ENCODE measurements around the gene NEMP2.

NEMP2 gene

GRCh38 chr2:190524928-190525327 lies 9.6 kb downstream of the NEMP2 start:
- no peak overlapping the region for H3K27ac ChIP-seq (ENCODE audit: low read length)
- H3F3A ChIP-seq (ENCODE audit: insufficient read depth, low read length) = no peaks in the 10 kb centered on the region
- TF ChIP-seq EZH2phosphoT487 (IDR thresholded peaks at IDR 0.05; ENCODE audit: low read length) = no peak
- no peak for TF ChIP-seq EZH2 (optimal IDR thresholded peaks at IDR 0.05; ENCODE audit: low read depth, low read length)
- TF ChIP-seq CTCF (IDR thresholded peaks at IDR 0.05; ENCODE audit: low read length) = no peak
- no peaks in the 10 kb centered on the region for H3K9me2 ChIP-seq (replicated peaks; ENCODE audit: insufficient read depth, low read length)
- no peaks in the 10 kb centered on the region for H3K9me3 ChIP-seq (replicated peaks; ENCODE audit: insufficient read depth, low read length)
- H3K4me3 ChIP-seq (ENCODE audit: low read length) = no peak overlapping the region
- no peak overlapping the region for H3K4me2 ChIP-seq (ENCODE audit: low read depth, low read length)
- H3K27me3 ChIP-seq (replicated peaks; ENCODE audit: insufficient read depth, low read length) = no peaks in the 10 kb centered on the region
- no peak overlapping the region for H2AFZ ChIP-seq (ENCODE audit: low read length)
- H3K9ac ChIP-seq (ENCODE audit: low read length) = no peak overlapping the region
- no peaks in the 10 kb centered on the region for H3K4me1 ChIP-seq (ENCODE audit: low read length)
- H3K36me3 ChIP-seq (replicated peaks; ENCODE audit: insufficient read depth, low read length) = no peaks in the 10 kb centered on the region
- H4K20me1 ChIP-seq (ENCODE audit: insufficient read depth, low read length) = no peaks in the 10 kb centered on the region
- DNase-seq = no peak
- no peaks in the 10 kb centered on the region for H3K79me2 ChIP-seq (ENCODE audit: low read length)

GRCh38 chr2:190519975-190520767 lies 14.4 kb downstream of the NEMP2 start:
- no peak for DNase-seq
- Histone ChIP-seq H3K9me2 (replicated peaks; ENCODE audit: insufficient read depth, low read length) (no peaks in the 10 kb centered on the region), H3K4me1 (ENCODE audit: low read length) (no peaks in the 10 kb centered on the region), H2AFZ (ENCODE audit: low read length) (no peak overlapping the region), H3K4me3 (ENCODE audit: low read length) (no peak overlapping the region), H4K20me1 (ENCODE audit: insufficient read depth, low read length) (no peaks in the 10 kb centered on the region), H3K4me2 (ENCODE audit: low read depth, low read length) (no peak overlapping the region), H3K9ac (ENCODE audit: low read length) (no peak overlapping the region), H3K79me2 (ENCODE audit: low read length) (no peaks in the 10 kb centered on the region), H3K9me3 (replicated peaks; ENCODE audit: insufficient read depth, low read length) (no peaks in the 10 kb centered on the region), H3F3A (ENCODE audit: insufficient read depth, low read length) (no peaks in the 10 kb centered on the region), H3K27ac (ENCODE audit: low read length) (no peak overlapping the region), H3K36me3 (replicated peaks; ENCODE audit: insufficient read depth, low read length) (no peaks in the 10 kb centered on the region), H3K27me3 (replicated peaks; ENCODE audit: insufficient read depth, low read length) (no peaks in the 10 kb centered on the region)
- no peak for TF ChIP-seq EZH2phosphoT487 (IDR thresholded peaks at IDR 0.05; ENCODE audit: low read length)

GRCh38 chr2:190517468-190517867 lies 17.1 kb downstream of the NEMP2 start:
- Histone ChIP-seq H3K36me3 (replicated peaks; ENCODE audit: insufficient read depth, low read length) (no peaks in the 10 kb centered on the region), H3F3A (ENCODE audit: insufficient read depth, low read length) (no peaks in the 10 kb centered on the region), H3K9ac (ENCODE audit: low read length) (no peak overlapping the region), H3K27me3 (replicated peaks; ENCODE audit: insufficient read depth, low read length) (no peaks in the 10 kb centered on the region), H3K4me3 (ENCODE audit: low read length) (no peak overlapping the region), H3K4me2 (ENCODE audit: low read depth, low read length) (no peak overlapping the region), H3K27ac (ENCODE audit: low read length) (no peak overlapping the region), H3K9me2 (replicated peaks; ENCODE audit: insufficient read depth, low read length) (no peaks in the 10 kb centered on the region), H3K79me2 (ENCODE audit: low read length) (no peaks in the 10 kb centered on the region), H4K20me1 (ENCODE audit: insufficient read depth, low read length) (no peaks in the 10 kb centered on the region), H2AFZ (ENCODE audit: low read length) (no peak overlapping the region), H3K4me1 (ENCODE audit: low read length) (no peaks in the 10 kb centered on the region), H3K9me3 (replicated peaks; ENCODE audit: insufficient read depth, low read length) (no peaks in the 10 kb centered on the region)
- no peak for TF ChIP-seq EZH2phosphoT487 (IDR thresholded peaks at IDR 0.05; ENCODE audit: low read length)
- no peak for TF ChIP-seq CTCF (IDR thresholded peaks at IDR 0.05; ENCODE audit: low read length)
- no peak for TF ChIP-seq EZH2 (optimal IDR thresholded peaks at IDR 0.05; ENCODE audit: low read depth, low read length)
- DNase-seq = no peak

GRCh38 chr2:190515687-190516086 lies 18.8 kb downstream of the NEMP2 start:
- DNase-seq = no peak
- Histone ChIP-seq H3K4me2 (ENCODE audit: low read depth, low read length) (no peak overlapping the region), H3K9ac (ENCODE audit: low read length) (no peak overlapping the region)

More at GRCh38 chr2:190515687-190516086, 18.8 kb downstream of the NEMP2 start:
- no peak for TF ChIP-seq EZH2 (optimal IDR thresholded peaks at IDR 0.05; ENCODE audit: low read depth, low read length)
- TF ChIP-seq CTCF (IDR thresholded peaks at IDR 0.05; ENCODE audit: low read length) = no peak
- no peak for TF ChIP-seq EZH2phosphoT487 (IDR thresholded peaks at IDR 0.05; ENCODE audit: low read length)
- no peaks in the 10 kb centered on the region for H3K79me2 ChIP-seq (ENCODE audit: low read length)
- no peaks in the 10 kb centered on the region for H3F3A ChIP-seq (ENCODE audit: insufficient read depth, low read length)
- H3K36me3 ChIP-seq (replicated peaks; ENCODE audit: insufficient read depth, low read length) = no peaks in the 10 kb centered on the region
- H3K27me3 ChIP-seq (replicated peaks; ENCODE audit: insufficient read depth, low read length) = no peaks in the 10 kb centered on the region
- H3K9me3 ChIP-seq (replicated peaks; ENCODE audit: insufficient read depth, low read length) = no peaks in the 10 kb centered on the region
- no peaks in the 10 kb centered on the region for H3K9me2 ChIP-seq (replicated peaks; ENCODE audit: insufficient read depth, low read length)
- H4K20me1 ChIP-seq (ENCODE audit: insufficient read depth, low read length) = no peaks in the 10 kb centered on the region
- no peak overlapping the region for H3K27ac ChIP-seq (ENCODE audit: low read length)
- H3K4me3 ChIP-seq (ENCODE audit: low read length) = no peak overlapping the region
- H3K4me1 ChIP-seq (ENCODE audit: low read length) = no peaks in the 10 kb centered on the region
- H2AFZ ChIP-seq (ENCODE audit: low read length) = no peak overlapping the region
